ENCODE measurements around the gene VWA8.
"Not testable (repeated sequence)": the region's sequence is repeated elsewhere in the genome, so short reads cannot be mapped to it uniquely, and the experiment has no call there.

Gene VWA8

DNA sequence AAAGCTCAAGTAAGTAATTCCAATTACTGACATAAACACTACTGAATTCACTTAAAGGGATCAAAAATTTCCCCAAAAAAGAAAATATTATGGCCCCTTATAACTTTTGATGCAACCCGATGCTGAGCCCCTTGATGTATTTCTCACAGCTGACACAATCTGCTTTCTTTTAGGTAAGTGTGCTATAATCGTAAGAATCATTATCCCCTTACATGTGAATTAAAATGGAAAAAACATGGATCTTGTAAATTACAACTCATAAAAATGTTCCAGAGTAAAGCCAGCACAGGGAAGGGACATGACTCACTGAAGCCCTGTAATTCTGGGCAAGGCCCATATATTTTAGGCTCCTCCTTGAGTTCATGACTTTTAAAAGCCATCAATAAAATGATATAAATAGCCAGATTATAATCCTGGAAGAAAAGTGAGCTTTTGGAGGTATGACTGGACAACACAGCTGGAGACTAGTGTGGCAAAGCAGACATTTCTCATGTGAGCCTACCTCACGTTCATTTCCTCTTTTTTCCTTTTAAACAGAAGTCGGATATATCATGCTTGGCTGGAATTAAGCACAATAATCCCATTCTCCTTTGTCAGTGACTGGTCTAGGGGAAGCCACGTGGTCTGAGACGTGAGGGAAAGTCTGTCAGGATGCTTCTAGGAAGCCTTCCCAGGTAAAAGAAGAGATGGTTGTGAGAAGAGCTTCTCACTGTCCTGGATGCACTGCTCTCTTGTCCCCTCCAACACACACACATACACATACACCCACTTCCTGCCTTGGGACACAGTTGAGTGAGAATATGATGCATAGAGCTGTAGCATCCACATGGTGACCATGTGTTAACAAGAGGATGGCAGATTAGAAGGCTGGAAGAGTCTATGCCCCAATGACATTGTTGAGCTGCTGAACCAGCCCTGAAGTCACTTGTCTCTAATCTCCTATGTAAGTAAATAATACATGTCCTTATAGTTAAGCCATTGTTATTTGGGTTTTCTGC is 338.2 kb downstream of the VWA8 start:
- no peak overlapping the region for H3K4me3 ChIP-seq (ENCODE audit: low read depth in 1 of 5, low read length in 5 of 5)
- H3K27ac ChIP-seq (ENCODE audit: low read depth, low read length) = peak overlapping the region; percentile 71
- H3K36me3 ChIP-seq (ENCODE audit: control insufficient read depth in 5 of 5, insufficient read depth in 5 of 5, low read length in 5 of 5) = no peaks in the 10 kb centered on the region

DNA sequence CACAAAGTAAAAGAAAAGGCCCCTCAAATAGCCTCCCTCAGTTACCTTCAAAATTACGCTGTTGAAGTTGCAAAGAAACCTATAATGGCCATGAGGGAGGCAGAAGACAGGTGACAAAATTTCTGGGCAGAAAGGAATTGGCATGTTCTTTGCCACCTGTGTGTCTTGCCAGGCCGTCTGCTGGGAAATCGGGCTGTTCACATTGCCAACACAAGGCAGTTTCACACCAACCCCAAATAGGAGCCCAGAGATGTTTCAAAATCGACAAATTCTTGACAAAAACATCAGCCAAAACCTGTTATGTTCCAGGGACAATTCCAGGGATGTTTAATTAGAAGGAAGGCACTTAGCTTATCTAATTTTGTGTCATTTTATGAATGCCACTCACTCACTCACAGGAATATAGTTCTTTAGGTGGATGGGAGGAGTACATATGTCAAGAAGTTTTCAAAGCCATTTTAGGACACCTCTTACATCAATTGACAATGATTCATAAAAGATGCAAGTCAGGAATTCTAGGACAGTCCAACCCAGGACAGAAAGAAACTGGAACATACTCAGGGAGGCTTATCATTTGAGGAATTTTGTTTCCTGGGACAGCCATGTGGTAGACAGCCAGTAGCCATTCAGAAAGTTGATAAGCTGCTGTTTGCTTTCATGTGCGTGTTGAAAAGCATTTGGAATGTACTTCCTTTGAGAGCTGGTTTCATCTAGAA is 339.0 kb downstream of the VWA8 start:
- Histone ChIP-seq H3K9me3 (ENCODE audit: control insufficient read depth in 5 of 5, low read length in 5 of 5) (no peaks in the 10 kb centered on the region), H3K9ac (ENCODE audit: low read length in 5 of 5) (peak overlapping the region in 1 of 5 donors; percentile 16), H3K27me3 (ENCODE audit: control insufficient read depth in 5 of 5, insufficient read depth in 4 of 5, low read length in 5 of 5) (no peaks in the 10 kb centered on the region), H3K4me3 (ENCODE audit: low read depth in 1 of 5, low read length in 5 of 5) (no peak overlapping the region), H3K27ac (ENCODE audit: low read depth, low read length) (peak overlapping the region; percentile 71), H3K4me1 (ENCODE audit: control insufficient read depth in 5 of 5, insufficient read depth in 5 of 5, low read length in 5 of 5) (peaks cover 0 to 13% (median 3%) of the 10 kb centered on the region in 5 donors), H3K36me3 (ENCODE audit: control insufficient read depth in 5 of 5, insufficient read depth in 5 of 5, low read length in 5 of 5) (no peaks in the 10 kb centered on the region)

More for the DNA sequence above, 338.2 kb downstream of the VWA8 start:
- Histone ChIP-seq H3K9me3 (ENCODE audit: control insufficient read depth in 5 of 5, low read length in 5 of 5) (no peaks in the 10 kb centered on the region), H3K27me3 (ENCODE audit: control insufficient read depth in 5 of 5, insufficient read depth in 4 of 5, low read length in 5 of 5) (no peaks in the 10 kb centered on the region), H3K4me1 (ENCODE audit: control insufficient read depth in 5 of 5, insufficient read depth in 5 of 5, low read length in 5 of 5) (peaks cover 0 to 13% (median 3%) of the 10 kb centered on the region in 5 donors), H3K9ac (ENCODE audit: low read length in 5 of 5) (peak overlapping the region in 1 of 5 donors; percentile 16)

DNA sequence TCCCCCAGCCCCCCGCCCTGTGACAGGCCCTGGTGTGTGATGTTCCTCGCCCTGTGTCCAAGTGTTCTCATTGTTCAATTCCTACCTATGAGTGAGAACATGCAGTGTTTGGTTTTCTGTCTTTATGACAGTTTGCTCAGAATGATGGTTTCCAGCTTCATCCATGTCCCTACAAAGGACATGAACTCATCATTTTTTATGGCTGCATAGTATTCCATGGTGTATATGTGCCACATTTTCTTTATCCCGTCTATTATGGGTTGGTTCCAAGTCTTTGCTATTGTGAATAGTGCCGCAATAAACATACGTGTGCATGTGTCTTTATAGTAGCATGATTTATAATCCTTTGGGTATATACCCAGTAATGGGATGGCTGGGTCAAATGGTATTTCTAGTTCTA is 343.3 kb downstream of the VWA8 start:
- H3K4me1 ChIP-seq (ENCODE audit: control insufficient read depth in 5 of 5, insufficient read depth in 5 of 5, low read length in 5 of 5) = peaks cover 10 to 33% (median 25%) of the 10 kb centered on the region in 5 donors
- not testable (repeated sequence) for H3K4me3 ChIP-seq (ENCODE audit: low read depth in 1 of 5, low read length in 5 of 5); H3K9me3 ChIP-seq (ENCODE audit: control insufficient read depth in 5 of 5, low read length in 5 of 5); H3K36me3 ChIP-seq (ENCODE audit: control insufficient read depth in 5 of 5, insufficient read depth in 5 of 5, low read length in 5 of 5); H3K9ac ChIP-seq (ENCODE audit: low read length in 5 of 5); H3K27ac ChIP-seq (ENCODE audit: low read depth, low read length); H3K27me3 ChIP-seq (ENCODE audit: control insufficient read depth in 5 of 5, insufficient read depth in 4 of 5, low read length in 5 of 5)

DNA sequence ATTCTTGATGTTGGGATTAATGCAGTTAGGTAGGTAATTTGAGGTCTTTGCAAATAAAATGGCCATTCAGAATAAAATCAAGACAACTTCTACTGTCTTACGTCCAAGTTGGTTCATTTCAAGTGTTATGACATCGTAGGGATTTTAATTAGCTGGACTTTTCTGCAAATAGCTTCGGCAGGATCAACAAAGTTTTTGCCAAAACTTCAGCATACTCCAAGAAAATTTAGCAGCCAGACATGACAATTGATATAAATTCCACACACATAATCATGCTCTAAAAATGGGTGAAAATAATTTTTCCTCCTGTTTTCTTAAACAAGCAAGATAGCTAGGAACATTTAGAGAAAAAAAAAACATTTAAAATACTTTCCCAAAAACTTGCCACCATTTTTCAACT is 344.8 kb downstream of the VWA8 start:
- no peaks in the 10 kb centered on the region for H3K27me3 ChIP-seq (ENCODE audit: control insufficient read depth in 5 of 5, insufficient read depth in 4 of 5, low read length in 5 of 5)
- H3K36me3 ChIP-seq (ENCODE audit: control insufficient read depth in 5 of 5, insufficient read depth in 5 of 5, low read length in 5 of 5) = peaks cover 0 to 6% (median 3%) of the 10 kb centered on the region in 5 donors
- H3K4me3 ChIP-seq (ENCODE audit: low read depth in 1 of 5, low read length in 5 of 5) = no peak overlapping the region
- no peak overlapping the region for H3K27ac ChIP-seq (ENCODE audit: low read depth, low read length)
- H3K4me1 ChIP-seq (ENCODE audit: control insufficient read depth in 5 of 5, insufficient read depth in 5 of 5, low read length in 5 of 5) = peaks cover 10 to 25% (median 22%) of the 10 kb centered on the region in 5 donors
- no peaks in the 10 kb centered on the region for H3K9me3 ChIP-seq (ENCODE audit: control insufficient read depth in 5 of 5, low read length in 5 of 5)
- no peak overlapping the region for H3K9ac ChIP-seq (ENCODE audit: low read length in 5 of 5)

DNA sequence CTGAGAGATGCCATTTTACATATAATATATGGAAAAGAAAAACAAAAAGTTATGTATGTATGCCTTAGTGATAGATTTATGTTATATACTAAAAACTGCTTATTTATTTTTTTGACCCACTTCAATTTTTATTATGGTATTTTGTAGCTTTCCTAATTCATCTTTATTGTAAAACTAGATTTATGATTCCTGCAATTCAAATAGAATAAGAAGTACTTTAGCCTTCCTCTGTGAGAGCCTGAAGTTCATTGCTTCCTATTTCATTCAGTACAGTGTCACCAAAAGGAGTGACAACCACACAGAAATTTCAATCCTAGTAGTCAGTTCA is 345.4 kb downstream of the VWA8 start:
- H3K27me3 ChIP-seq (ENCODE audit: control insufficient read depth in 5 of 5, insufficient read depth in 4 of 5, low read length in 5 of 5) = no peaks in the 10 kb centered on the region
- peaks cover 10 to 32% (median 28%) of the 10 kb centered on the region in 5 donors for H3K4me1 ChIP-seq (ENCODE audit: control insufficient read depth in 5 of 5, insufficient read depth in 5 of 5, low read length in 5 of 5)
- H3K9ac ChIP-seq (ENCODE audit: low read length in 5 of 5) = no peak overlapping the region
- H3K27ac ChIP-seq (ENCODE audit: low read depth, low read length) = no peak overlapping the region
- no peak overlapping the region for H3K4me3 ChIP-seq (ENCODE audit: low read depth in 1 of 5, low read length in 5 of 5)
- H3K36me3 ChIP-seq (ENCODE audit: control insufficient read depth in 5 of 5, insufficient read depth in 5 of 5, low read length in 5 of 5) = peaks cover 0 to 11% (median 8%) of the 10 kb centered on the region in 5 donors
- no peaks in the 10 kb centered on the region for H3K9me3 ChIP-seq (ENCODE audit: control insufficient read depth in 5 of 5, low read length in 5 of 5)

DNA sequence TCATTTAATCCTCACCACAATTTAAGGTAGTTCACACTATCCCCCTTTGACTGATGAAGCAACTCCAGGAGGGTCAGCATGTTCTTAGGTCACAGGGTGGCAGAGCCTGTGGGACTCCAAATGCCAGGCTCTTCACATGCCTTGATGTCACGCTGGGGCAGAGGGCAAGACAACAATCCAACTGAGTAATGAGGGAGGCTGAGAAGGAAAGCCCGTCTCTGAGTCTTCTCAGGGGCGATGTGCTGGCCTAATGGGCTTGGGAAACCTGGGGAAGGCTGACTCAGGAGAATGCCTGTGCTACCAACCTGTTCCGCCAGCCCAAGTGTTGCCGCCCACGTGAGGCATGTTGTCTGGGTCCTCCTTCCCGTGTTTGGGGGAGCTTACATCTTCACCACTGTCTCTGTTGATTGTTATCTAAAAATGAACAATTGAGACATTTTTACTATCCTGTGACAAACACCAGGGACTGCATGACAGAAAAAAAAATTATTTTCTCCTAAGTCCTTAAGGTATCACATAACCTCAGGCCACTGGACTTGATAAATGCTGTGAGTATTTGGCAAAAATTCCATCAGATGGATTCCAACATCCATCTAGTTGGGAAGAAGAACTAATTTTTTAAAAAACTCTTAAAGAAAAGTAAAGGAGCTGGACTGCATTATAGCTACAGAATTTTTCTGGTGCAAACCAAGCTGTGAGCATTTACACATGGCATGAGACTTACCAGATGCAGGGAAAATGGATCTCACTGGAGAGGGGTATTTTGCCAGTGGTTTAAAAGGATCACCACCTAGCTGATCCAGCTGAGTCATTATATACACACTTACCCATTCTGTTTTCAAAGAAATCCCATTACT is 346.0 kb downstream of the VWA8 start:
- peaks cover 10 to 37% (median 31%) of the 10 kb centered on the region in 5 donors for H3K4me1 ChIP-seq (ENCODE audit: control insufficient read depth in 5 of 5, insufficient read depth in 5 of 5, low read length in 5 of 5)
- H3K36me3 ChIP-seq (ENCODE audit: control insufficient read depth in 5 of 5, insufficient read depth in 5 of 5, low read length in 5 of 5) = peaks cover 0 to 15% (median 12%) of the 10 kb centered on the region in 5 donors
- H3K9me3 ChIP-seq (ENCODE audit: control insufficient read depth in 5 of 5, low read length in 5 of 5) = no peaks in the 10 kb centered on the region
- H3K4me3 ChIP-seq (ENCODE audit: low read depth in 1 of 5, low read length in 5 of 5) = no peak overlapping the region
- peak overlapping the region in 1 of 5 donors; percentile 16 for H3K9ac ChIP-seq (ENCODE audit: low read length in 5 of 5)
- H3K27ac ChIP-seq (ENCODE audit: low read depth, low read length) = peak overlapping the region; percentile 70
- H3K27me3 ChIP-seq (ENCODE audit: control insufficient read depth in 5 of 5, insufficient read depth in 4 of 5, low read length in 5 of 5) = no peaks in the 10 kb centered on the region

DNA sequence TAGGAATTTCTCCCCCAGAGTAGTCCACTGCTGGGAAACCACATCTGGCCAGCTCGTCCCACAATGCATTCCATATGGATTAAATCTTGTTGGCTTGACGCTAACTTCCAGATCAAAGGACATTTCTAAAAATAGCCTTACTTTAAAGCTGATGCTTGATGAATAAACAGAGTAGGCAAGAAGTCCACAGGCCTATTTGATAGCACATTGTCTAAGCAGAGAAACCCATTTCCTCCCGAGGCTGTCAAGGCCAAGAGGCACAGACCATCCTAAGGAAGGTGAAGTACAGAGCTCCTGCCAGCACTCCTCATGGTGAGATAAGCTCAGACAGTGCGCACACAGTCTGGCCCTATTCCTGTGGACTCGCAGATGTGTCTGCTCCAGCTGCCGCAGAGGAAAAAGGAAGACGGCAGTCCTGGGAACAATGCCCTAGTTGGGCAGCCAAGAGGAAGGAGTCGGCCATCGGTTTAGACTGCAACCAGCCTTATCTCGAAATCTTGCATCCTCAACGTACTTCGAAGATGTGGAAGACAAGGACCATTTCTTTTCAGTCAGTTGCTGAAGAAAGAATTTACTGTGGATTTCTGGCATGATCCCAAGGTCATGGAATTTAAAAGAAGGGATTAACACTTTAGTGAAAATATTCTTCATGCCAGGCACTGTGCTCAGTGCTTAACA is 346.8 kb downstream of the VWA8 start:
- no peak overlapping the region for H3K4me3 ChIP-seq (ENCODE audit: low read depth in 1 of 5, low read length in 5 of 5)
- H3K27ac ChIP-seq (ENCODE audit: low read depth, low read length) = peak overlapping the region; percentile 70
- H3K36me3 ChIP-seq (ENCODE audit: control insufficient read depth in 5 of 5, insufficient read depth in 5 of 5, low read length in 5 of 5) = peaks cover 3 to 19% (median 12%) of the 10 kb centered on the region in 5 donors
- peak overlapping the region in 1 of 5 donors; percentile 16 for H3K9ac ChIP-seq (ENCODE audit: low read length in 5 of 5)
- no peaks in the 10 kb centered on the region for H3K9me3 ChIP-seq (ENCODE audit: control insufficient read depth in 5 of 5, low read length in 5 of 5)
- no peaks in the 10 kb centered on the region for H3K27me3 ChIP-seq (ENCODE audit: control insufficient read depth in 5 of 5, insufficient read depth in 4 of 5, low read length in 5 of 5)
- H3K4me1 ChIP-seq (ENCODE audit: control insufficient read depth in 5 of 5, insufficient read depth in 5 of 5, low read length in 5 of 5) = peaks cover 10 to 41% (median 33%) of the 10 kb centered on the region in 5 donors

DNA sequence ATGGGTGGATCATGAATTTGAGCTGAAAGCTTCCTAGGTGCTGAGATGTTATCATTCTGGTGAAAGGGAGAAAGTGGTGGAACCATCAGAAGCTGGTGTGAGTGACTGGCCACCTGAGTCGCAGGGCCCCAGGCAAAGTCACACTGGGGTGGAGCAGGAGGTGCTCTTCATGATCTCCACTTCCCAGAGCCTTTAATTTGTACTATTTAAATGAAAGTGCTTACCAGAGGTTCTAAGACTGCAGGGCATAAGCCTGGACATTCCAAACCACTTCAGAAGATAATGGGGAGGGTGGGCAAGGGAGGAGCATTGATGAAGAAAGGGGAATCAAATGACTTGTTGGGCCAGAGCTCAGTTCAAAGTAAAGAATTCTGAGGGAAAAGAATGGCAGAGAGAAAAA is 347.4 kb downstream of the VWA8 start:
- Histone ChIP-seq H3K4me3 (ENCODE audit: low read depth in 1 of 5, low read length in 5 of 5) (no peak overlapping the region), H3K4me1 (ENCODE audit: control insufficient read depth in 5 of 5, insufficient read depth in 5 of 5, low read length in 5 of 5) (peaks cover 10 to 41% (median 33%) of the 10 kb centered on the region in 5 donors), H3K9ac (ENCODE audit: low read length in 5 of 5) (peak overlapping the region in 1 of 5 donors; percentile 16), H3K27ac (ENCODE audit: low read depth, low read length) (peak overlapping the region; percentile 70), H3K27me3 (ENCODE audit: control insufficient read depth in 5 of 5, insufficient read depth in 4 of 5, low read length in 5 of 5) (no peaks in the 10 kb centered on the region), H3K9me3 (ENCODE audit: control insufficient read depth in 5 of 5, low read length in 5 of 5) (no peaks in the 10 kb centered on the region), H3K36me3 (ENCODE audit: control insufficient read depth in 5 of 5, insufficient read depth in 5 of 5, low read length in 5 of 5) (peaks cover 8 to 20% (median 12%) of the 10 kb centered on the region in 5 donors)

DNA sequence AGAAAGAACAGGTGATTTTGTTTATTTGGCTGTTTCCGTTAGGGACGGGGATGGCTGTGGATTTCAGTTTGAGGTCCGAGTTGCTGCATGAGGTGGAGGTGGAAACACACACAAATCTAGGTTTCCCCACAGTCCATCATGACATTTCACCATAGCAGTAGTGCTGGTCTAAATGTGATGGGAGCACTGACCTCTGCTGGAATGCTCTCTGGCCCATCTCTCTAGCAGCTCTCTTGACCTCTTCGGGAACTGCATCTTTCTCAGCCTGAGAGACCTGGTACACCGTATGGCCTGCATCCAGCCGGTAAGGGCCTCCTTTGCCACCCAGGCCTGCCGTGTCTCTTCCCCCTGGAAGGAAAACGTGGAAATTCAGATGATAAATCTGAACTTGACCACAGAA is 349.5 kb downstream of the VWA8 start:
- H3K27ac ChIP-seq (ENCODE audit: low read depth, low read length) = no peak overlapping the region

More for the DNA sequence above, 349.5 kb downstream of the VWA8 start:
- no peak overlapping the region for H3K4me3 ChIP-seq (ENCODE audit: low read depth in 1 of 5, low read length in 5 of 5)
- peaks cover 10 to 46% (median 35%) of the 10 kb centered on the region in 5 donors for H3K4me1 ChIP-seq (ENCODE audit: control insufficient read depth in 5 of 5, insufficient read depth in 5 of 5, low read length in 5 of 5)
- H3K27me3 ChIP-seq (ENCODE audit: control insufficient read depth in 5 of 5, insufficient read depth in 4 of 5, low read length in 5 of 5) = no peaks in the 10 kb centered on the region
- no peak overlapping the region for H3K9ac ChIP-seq (ENCODE audit: low read length in 5 of 5)
- peaks cover 8 to 22% (median 12%) of the 10 kb centered on the region in 5 donors for H3K36me3 ChIP-seq (ENCODE audit: control insufficient read depth in 5 of 5, insufficient read depth in 5 of 5, low read length in 5 of 5)
- no peaks in the 10 kb centered on the region for H3K9me3 ChIP-seq (ENCODE audit: control insufficient read depth in 5 of 5, low read length in 5 of 5)

Measured in subcutaneous abdominal adipose tissue (tissue), 5 donors.